Tibial nerve (tissue), 4 donors: ENCODE data around the gene ZNF597.

ENCODE experiments used
- EP300 ChIP-seq, 2 donors: sonication (generic); formaldehyde crosslinking; IDR thresholded peaks; one replicate each; pipeline ENCODE4 v1.6.1; 2017; ENCODE audit warnings: antibody characterized with exemption in 2 of 2, mild to moderate bottlenecking in 1 of 2
- TF ChIP-seq, protein P1 (sequence below), 5 experiments: fragments of 200-600 bp in 3 of 5; fragments of 450-650 bp in 2 of 5; sonication (generic) in 3 of 5; IDR thresholded peaks; one replicate each; pipeline ENCODE4 v1.5.1; 2016 to 2019; ENCODE audit warnings: antibody characterized with exemption in 5 of 5, mild to moderate bottlenecking in 3 of 5, moderate library complexity in 2 of 5

GRCh38 chr16:3472878-3473595 lies 29.7 kb upstream of the ZNF597 start:
- TF ChIP-seq, protein P1, sequence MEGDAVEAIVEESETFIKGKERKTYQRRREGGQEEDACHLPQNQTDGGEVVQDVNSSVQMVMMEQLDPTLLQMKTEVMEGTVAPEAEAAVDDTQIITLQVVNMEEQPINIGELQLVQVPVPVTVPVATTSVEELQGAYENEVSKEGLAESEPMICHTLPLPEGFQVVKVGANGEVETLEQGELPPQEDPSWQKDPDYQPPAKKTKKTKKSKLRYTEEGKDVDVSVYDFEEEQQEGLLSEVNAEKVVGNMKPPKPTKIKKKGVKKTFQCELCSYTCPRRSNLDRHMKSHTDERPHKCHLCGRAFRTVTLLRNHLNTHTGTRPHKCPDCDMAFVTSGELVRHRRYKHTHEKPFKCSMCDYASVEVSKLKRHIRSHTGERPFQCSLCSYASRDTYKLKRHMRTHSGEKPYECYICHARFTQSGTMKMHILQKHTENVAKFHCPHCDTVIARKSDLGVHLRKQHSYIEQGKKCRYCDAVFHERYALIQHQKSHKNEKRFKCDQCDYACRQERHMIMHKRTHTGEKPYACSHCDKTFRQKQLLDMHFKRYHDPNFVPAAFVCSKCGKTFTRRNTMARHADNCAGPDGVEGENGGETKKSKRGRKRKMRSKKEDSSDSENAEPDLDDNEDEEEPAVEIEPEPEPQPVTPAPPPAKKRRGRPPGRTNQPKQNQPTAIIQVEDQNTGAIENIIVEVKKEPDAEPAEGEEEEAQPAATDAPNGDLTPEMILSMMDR (IDR thresholded peaks at IDR 0.05), result no peak
- no peak for TF ChIP-seq EP300 (IDR thresholded peaks at IDR 0.05)
